ENCODE measurements around the gene GTF2A1L. TPM values are rescaled to one million over a fixed set of nuclear protein-coding genes. Genes with fewer than 3 reads are reported as not detected.

The GTF2A1L gene
- total and polyA plus RNA-seq, 4 donors = 11.7 TPM; not detected in 3

GRCh38 chr2:48673581-48673980 is 55.9 kb downstream of the GTF2A1L start:
- 91 to 92% methylated on average over 4 of the region's 4 CpGs for WGBS, 2 donors
- Histone ChIP-seq H3K4me3 (ENCODE audit: low read length in 2 of 2) (no peak overlapping the region), H3K9me3 (ENCODE audit: control insufficient read depth, low read length) (no peaks in the 10 kb centered on the region), H3K27ac (ENCODE audit: low read depth in 1 of 2, low read length in 2 of 2) (no peak overlapping the region), H3K27me3 (ENCODE audit: control insufficient read depth in 1 of 2, insufficient read depth in 2 of 2, low read length in 1 of 2) (no peaks in the 10 kb centered on the region), H3K4me1 (ENCODE audit: control insufficient read depth in 1 of 2, insufficient read depth in 2 of 2, low read length in 2 of 2) (no peaks in the 10 kb centered on the region), H3K36me3 (ENCODE audit: control insufficient read depth in 1 of 2, insufficient read depth in 2 of 2, low read length in 1 of 2) (peaks cover 0 to 2% of the 10 kb centered on the region in 2 donors)
- ATAC-seq (ENCODE audit: low FRiP score) = no peak
- no peak for DNase-seq
- intact Hi-C loops (cut with DNase I) = no loop called here

- ATAC-seq (ENCODE audit: low FRiP score) = no peak
Measured at GRCh38 chr2:48674933-48675332, 57.3 kb downstream of the GTF2A1L start.

GRCh38 chr2:48677450-48677849 is 59.8 kb downstream of the GTF2A1L start:
- no peaks in the 10 kb centered on the region for H3K27me3 ChIP-seq (ENCODE audit: control insufficient read depth in 1 of 2, insufficient read depth in 2 of 2, low read length in 1 of 2)
- intact Hi-C loops (cut with DNase I) = no loop called here
- peaks cover 0 to 2% of the 10 kb centered on the region in 2 donors for H3K36me3 ChIP-seq (ENCODE audit: control insufficient read depth in 1 of 2, insufficient read depth in 2 of 2, low read length in 1 of 2)
- 50 to 61% methylated on average over 2 of the region's 2 CpGs for WGBS, 2 donors
- no peaks in the 10 kb centered on the region for H3K4me1 ChIP-seq (ENCODE audit: control insufficient read depth in 1 of 2, insufficient read depth in 2 of 2, low read length in 2 of 2)
- H3K27ac ChIP-seq (ENCODE audit: low read depth in 1 of 2, low read length in 2 of 2) = no peak overlapping the region
- no peak for DNase-seq
- H3K4me3 ChIP-seq (ENCODE audit: low read length in 2 of 2) = no peak overlapping the region
- no peaks in the 10 kb centered on the region for H3K9me3 ChIP-seq (ENCODE audit: control insufficient read depth, low read length)
- ATAC-seq (ENCODE audit: low FRiP score) = no peak

More at GRCh38 chr2:48674933-48675332, 57.3 kb downstream of the GTF2A1L start:
- H3K27ac ChIP-seq (ENCODE audit: low read depth in 1 of 2, low read length in 2 of 2) = no peak overlapping the region
- H3K4me3 ChIP-seq (ENCODE audit: low read length in 2 of 2) = no peak overlapping the region
- H3K36me3 ChIP-seq (ENCODE audit: control insufficient read depth in 1 of 2, insufficient read depth in 2 of 2, low read length in 1 of 2) = peaks cover 0 to 4% of the 10 kb centered on the region in 2 donors
- no peaks in the 10 kb centered on the region for H3K9me3 ChIP-seq (ENCODE audit: control insufficient read depth, low read length)
- H3K27me3 ChIP-seq (ENCODE audit: control insufficient read depth in 1 of 2, insufficient read depth in 2 of 2, low read length in 1 of 2) = no peaks in the 10 kb centered on the region
- no peaks in the 10 kb centered on the region for H3K4me1 ChIP-seq (ENCODE audit: control insufficient read depth in 1 of 2, insufficient read depth in 2 of 2, low read length in 2 of 2)
- no peak for DNase-seq
- 80 to 89% methylated on average over 2 of the region's 2 CpGs for WGBS, 2 donors
- intact Hi-C loops (cut with DNase I) = no loop called here

GRCh38 chr2:48685126-48685525 is 67.5 kb downstream of the GTF2A1L start:
- Histone ChIP-seq H3K27me3 (ENCODE audit: control insufficient read depth in 1 of 2, insufficient read depth in 2 of 2, low read length in 1 of 2) (no peaks in the 10 kb centered on the region), H3K4me3 (ENCODE audit: low read length in 2 of 2) (no peak overlapping the region), H3K4me1 (ENCODE audit: control insufficient read depth in 1 of 2, insufficient read depth in 2 of 2, low read length in 2 of 2) (no peaks in the 10 kb centered on the region), H3K36me3 (ENCODE audit: control insufficient read depth in 1 of 2, insufficient read depth in 2 of 2, low read length in 1 of 2) (no peaks in the 10 kb centered on the region), H3K27ac (ENCODE audit: low read depth in 1 of 2, low read length in 2 of 2) (no peak overlapping the region), H3K9me3 (ENCODE audit: control insufficient read depth, low read length) (no peaks in the 10 kb centered on the region)
- no peak for ATAC-seq (ENCODE audit: low FRiP score)
- DNase-seq = no peak
- intact Hi-C loops (cut with DNase I) = no loop called here
- WGBS, 2 donors = 96 to 100% methylated on average over 1 of the region's 1 CpG

GRCh38 chr2:48691935-48692691 is 74.5 kb downstream of the GTF2A1L start:
- Histone ChIP-seq H3K4me3 (ENCODE audit: low read length in 2 of 2) (no peak overlapping the region), H3K36me3 (ENCODE audit: control insufficient read depth in 1 of 2, insufficient read depth in 2 of 2, low read length in 1 of 2) (no peaks in the 10 kb centered on the region), H3K27ac (ENCODE audit: low read depth in 1 of 2, low read length in 2 of 2) (peak overlapping the region in 1 of 2 donors; percentile 14), H3K27me3 (ENCODE audit: control insufficient read depth in 1 of 2, insufficient read depth in 2 of 2, low read length in 1 of 2) (no peaks in the 10 kb centered on the region), H3K4me1 (ENCODE audit: control insufficient read depth in 1 of 2, insufficient read depth in 2 of 2, low read length in 2 of 2) (peaks cover 0 to 3% of the 10 kb centered on the region in 2 donors), H3K9me3 (ENCODE audit: control insufficient read depth, low read length) (no peaks in the 10 kb centered on the region)
- intact Hi-C loops (cut with DNase I) = no loop called here
- ATAC-seq (ENCODE audit: low FRiP score) (no peak), DNase-seq (no peak)
- WGBS, 2 donors = 91 to 93% methylated on average over 3 of the region's 3 CpGs

- Histone ChIP-seq H3K27ac (ENCODE audit: low read depth in 1 of 2, low read length in 2 of 2) (no peak overlapping the region), H3K4me1 (ENCODE audit: control insufficient read depth in 1 of 2, insufficient read depth in 2 of 2, low read length in 2 of 2) (peaks cover 0 to 3% of the 10 kb centered on the region in 2 donors)
- intact Hi-C loops (cut with DNase I) = no loop called here
Measured at GRCh38 chr2:48693066-48693465, 75.4 kb downstream of the GTF2A1L start.

GRCh38 chr2:48693645-48694044 is 76.0 kb downstream of the GTF2A1L start:
- Histone ChIP-seq H3K36me3 (ENCODE audit: control insufficient read depth in 1 of 2, insufficient read depth in 2 of 2, low read length in 1 of 2) (no peaks in the 10 kb centered on the region), H3K4me1 (ENCODE audit: control insufficient read depth in 1 of 2, insufficient read depth in 2 of 2, low read length in 2 of 2) (peaks cover 0 to 3% of the 10 kb centered on the region in 2 donors), H3K4me3 (ENCODE audit: low read length in 2 of 2) (no peak overlapping the region), H3K9me3 (ENCODE audit: control insufficient read depth, low read length) (no peaks in the 10 kb centered on the region), H3K27ac (ENCODE audit: low read depth in 1 of 2, low read length in 2 of 2) (no peak overlapping the region), H3K27me3 (ENCODE audit: control insufficient read depth in 1 of 2, insufficient read depth in 2 of 2, low read length in 1 of 2) (no peaks in the 10 kb centered on the region)
- no peak for ATAC-seq (ENCODE audit: low FRiP score)
- DNase-seq = no peak
- intact Hi-C loops (cut with DNase I) = no loop called here
- 29 to 35% methylated on average over 3 of the region's 3 CpGs for WGBS, 2 donors

More at GRCh38 chr2:48693066-48693465, 75.4 kb downstream of the GTF2A1L start:
- H3K4me3 ChIP-seq (ENCODE audit: low read length in 2 of 2) = no peak overlapping the region
- ATAC-seq (ENCODE audit: low FRiP score) = no peak
- WGBS, 2 donors = 66 to 72% methylated on average over 4 of the region's 4 CpGs
- no peaks in the 10 kb centered on the region for H3K36me3 ChIP-seq (ENCODE audit: control insufficient read depth in 1 of 2, insufficient read depth in 2 of 2, low read length in 1 of 2)
- H3K27me3 ChIP-seq (ENCODE audit: control insufficient read depth in 1 of 2, insufficient read depth in 2 of 2, low read length in 1 of 2) = no peaks in the 10 kb centered on the region
- no peak for DNase-seq
- H3K9me3 ChIP-seq (ENCODE audit: control insufficient read depth, low read length) = no peaks in the 10 kb centered on the region

- Histone ChIP-seq H3K27me3 (ENCODE audit: control insufficient read depth in 1 of 2, insufficient read depth in 2 of 2, low read length in 1 of 2) (no peaks in the 10 kb centered on the region), H3K9me3 (ENCODE audit: control insufficient read depth, low read length) (no peaks in the 10 kb centered on the region), H3K4me1 (ENCODE audit: control insufficient read depth in 1 of 2, insufficient read depth in 2 of 2, low read length in 2 of 2) (peaks cover 0 to 3% of the 10 kb centered on the region in 2 donors), H3K4me3 (ENCODE audit: low read length in 2 of 2) (no peak overlapping the region), H3K27ac (ENCODE audit: low read depth in 1 of 2, low read length in 2 of 2) (no peak overlapping the region), H3K36me3 (ENCODE audit: control insufficient read depth in 1 of 2, insufficient read depth in 2 of 2, low read length in 1 of 2) (peaks cover 0 to 2% of the 10 kb centered on the region in 2 donors)
- ATAC-seq (ENCODE audit: low FRiP score) = no peak
- DNase-seq = no peak
- intact Hi-C loops (cut with DNase I) = no loop called here
- 6% methylated on average over 3 of the region's 3 CpGs for WGBS, 2 donors
Measured at GRCh38 chr2:48694149-48694548, 76.5 kb downstream of the GTF2A1L start.

- no peaks in the 10 kb centered on the region for H3K27me3 ChIP-seq (ENCODE audit: control insufficient read depth in 1 of 2, insufficient read depth in 2 of 2, low read length in 1 of 2)
- peaks cover 0 to 3% of the 10 kb centered on the region in 2 donors for H3K4me1 ChIP-seq (ENCODE audit: control insufficient read depth in 1 of 2, insufficient read depth in 2 of 2, low read length in 2 of 2)
- H3K4me3 ChIP-seq (ENCODE audit: low read length in 2 of 2) = no peak overlapping the region
- H3K9me3 ChIP-seq (ENCODE audit: control insufficient read depth, low read length) = no peaks in the 10 kb centered on the region
- ATAC-seq (ENCODE audit: low FRiP score) (no peak), DNase-seq (no peak)
- H3K36me3 ChIP-seq (ENCODE audit: control insufficient read depth in 1 of 2, insufficient read depth in 2 of 2, low read length in 1 of 2) = peaks cover 2% of the 10 kb centered on the region in 2 donors
- intact Hi-C loops (cut with DNase I) = no loop called here
- no peak overlapping the region for H3K27ac ChIP-seq (ENCODE audit: low read depth in 1 of 2, low read length in 2 of 2)
Measured at GRCh38 chr2:48695991-48696390, 78.3 kb downstream of the GTF2A1L start.

Data from aorta (tissue), 5 donors.